NCI-H524 treated with DMSO at 0.1 percent for 48 hours (cell line): ENCODE results near the gene UBE2F.
"Not testable (repeated sequence)": the region's sequence is repeated elsewhere in the genome, so short reads cannot be mapped to it uniquely, and the experiment has no call there.

Source experiments
- DNase-seq: peaks from one replicate; lab custom pipeline; 2025; lab: John Stamatoyannopoulos, UW

UBE2F gene

DNA sequence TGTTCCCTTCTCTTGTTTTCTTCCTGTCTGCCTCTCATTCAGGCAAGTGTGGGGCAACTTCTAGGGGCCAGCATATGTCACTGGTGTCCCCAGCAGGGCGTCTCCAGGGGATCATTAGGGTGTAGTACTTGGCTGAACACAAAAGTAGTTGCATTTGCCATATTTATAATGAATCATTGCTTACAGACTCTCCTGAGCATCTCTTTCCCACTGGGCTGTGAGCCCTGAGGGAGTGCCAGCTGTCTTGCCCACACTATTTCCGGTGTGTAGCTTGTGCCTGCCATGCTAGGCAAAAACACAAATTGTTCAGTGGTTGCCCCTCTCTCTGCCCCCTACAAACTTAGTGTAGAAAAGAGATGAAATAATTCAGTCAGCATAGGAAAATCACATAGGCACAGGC is 53.1 kb downstream of the UBE2F start:
- DNase-seq = no peak

- no peak for DNase-seq
These were observed 54.0 kb downstream of the UBE2F start for GRCh38 chr2:238020816-238021215.

DNA sequence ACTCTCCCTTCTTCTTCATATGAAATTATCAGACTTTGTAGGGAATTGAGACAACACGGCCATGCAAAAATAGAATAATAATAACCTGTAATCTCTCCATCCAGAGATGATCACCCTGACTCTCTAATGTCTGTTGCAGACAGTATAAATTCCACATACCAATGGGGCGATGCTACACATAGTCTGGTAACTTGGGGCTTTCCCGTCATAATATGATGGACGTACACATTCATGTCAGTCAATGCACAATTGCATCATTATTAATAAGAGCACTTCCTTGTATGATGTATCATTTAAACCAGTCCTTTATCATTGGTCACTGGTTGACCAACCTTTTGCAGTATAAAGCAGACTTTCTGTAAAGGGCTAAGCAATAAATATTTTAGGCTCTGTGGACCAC is 54.5 kb downstream of the UBE2F start:
- DNase-seq = no peak

- no peak for DNase-seq
These were observed 55.9 kb downstream of the UBE2F start for GRCh38 chr2:238022594-238023157.

DNA sequence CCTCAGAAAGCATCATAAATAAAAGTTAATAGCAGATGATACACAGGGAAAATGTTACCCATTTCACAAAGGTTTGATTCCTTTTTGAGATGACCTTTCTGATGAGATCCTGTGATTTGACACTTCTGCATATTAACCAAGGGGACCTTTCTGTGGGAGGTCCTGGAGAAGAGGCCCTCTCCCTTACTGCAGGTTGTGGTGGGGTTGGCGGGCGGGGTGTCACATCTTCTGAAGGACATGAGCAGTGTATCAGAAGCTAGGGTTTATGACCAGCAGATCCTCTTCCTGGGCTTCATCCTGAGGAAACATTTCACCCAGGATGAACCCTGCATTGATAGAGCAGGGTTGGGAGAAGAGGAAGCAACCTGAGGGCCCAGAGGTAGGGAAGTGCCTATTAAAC is 56.8 kb downstream of the UBE2F start:
- DNase-seq = no peak

DNA sequence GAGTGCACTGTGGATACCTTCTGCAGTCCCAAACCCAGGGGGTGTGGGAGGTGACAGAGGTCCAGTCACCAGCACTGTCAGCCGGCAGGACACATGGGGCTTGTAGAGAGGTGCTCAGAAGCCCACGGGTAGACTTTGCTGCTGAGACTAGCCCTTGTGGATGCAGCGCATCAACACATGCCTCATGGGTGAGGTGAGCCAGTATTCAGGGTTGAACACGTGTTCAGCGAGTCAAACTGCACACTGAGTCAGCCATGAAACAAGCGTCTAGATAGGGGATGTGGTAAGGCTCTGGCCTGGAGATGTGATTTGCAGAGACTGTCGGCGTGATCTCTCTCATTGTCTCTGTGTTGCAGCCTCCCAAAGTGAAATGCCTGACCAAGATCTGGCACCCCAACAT is 58.2 kb downstream of the UBE2F start:
- no peak for DNase-seq

GRCh38 chr2:238025741-238026360 is 59.0 kb downstream of the UBE2F start:
- no peak for DNase-seq

DNA sequence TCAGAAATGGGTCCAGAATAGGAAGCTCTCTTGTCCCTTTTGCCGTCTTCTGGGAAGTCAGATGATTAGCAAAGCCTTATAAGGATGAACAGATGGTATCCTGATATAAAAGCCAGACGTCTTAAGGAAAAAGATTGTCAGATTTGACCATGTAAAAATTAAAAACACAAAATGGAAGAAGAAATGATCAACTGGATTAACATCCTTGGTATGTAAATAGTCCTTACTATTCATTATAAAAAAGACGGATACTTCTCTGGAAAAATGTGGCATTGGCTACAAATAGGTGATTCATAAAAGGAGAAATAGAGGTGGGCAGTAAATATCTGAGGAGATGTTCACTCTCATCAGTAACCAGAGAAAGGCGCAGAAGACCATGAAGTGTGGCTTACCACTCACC is 60.2 kb downstream of the UBE2F start:
- no peak for DNase-seq

DNA sequence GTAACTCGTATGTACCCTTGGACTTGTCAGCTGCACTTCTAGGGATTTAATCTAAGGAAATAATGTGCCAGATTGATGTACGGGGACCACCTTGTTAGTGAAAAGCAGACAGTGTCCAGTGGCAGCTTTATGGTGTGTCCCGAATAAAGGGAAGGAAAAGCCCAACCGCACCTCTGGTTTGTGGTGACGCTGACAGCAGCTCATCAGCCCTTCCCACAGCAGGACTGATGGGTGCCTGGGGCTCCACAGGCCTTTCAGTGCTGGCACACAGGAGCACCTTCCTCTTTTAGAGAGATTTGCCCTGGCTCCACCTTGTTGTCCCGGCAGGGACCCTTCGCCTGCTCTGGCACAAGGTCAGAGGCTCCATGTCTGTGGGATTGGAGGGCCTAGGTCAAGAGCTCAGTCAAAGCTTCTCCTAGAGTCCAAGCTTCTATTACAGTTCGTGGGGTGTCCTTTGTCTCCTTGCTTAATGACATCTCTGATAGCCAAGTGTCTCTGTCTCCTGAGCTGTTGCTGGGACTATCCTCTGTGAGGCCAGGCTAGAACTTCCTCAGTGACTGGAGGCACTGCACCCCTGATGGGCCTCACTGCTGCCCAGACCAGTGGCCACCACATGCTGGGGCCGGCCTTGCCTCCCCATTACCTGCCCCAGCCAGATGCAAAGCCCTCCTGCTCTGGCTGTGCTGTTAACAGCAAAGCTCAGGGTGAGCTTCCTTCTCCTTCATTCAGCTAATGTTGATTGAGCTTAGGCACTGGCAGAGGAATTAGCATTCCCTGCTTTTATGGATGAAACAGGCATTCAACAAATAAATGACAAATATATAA is 61.0 kb downstream of the UBE2F start:
- no peak for DNase-seq

DNA sequence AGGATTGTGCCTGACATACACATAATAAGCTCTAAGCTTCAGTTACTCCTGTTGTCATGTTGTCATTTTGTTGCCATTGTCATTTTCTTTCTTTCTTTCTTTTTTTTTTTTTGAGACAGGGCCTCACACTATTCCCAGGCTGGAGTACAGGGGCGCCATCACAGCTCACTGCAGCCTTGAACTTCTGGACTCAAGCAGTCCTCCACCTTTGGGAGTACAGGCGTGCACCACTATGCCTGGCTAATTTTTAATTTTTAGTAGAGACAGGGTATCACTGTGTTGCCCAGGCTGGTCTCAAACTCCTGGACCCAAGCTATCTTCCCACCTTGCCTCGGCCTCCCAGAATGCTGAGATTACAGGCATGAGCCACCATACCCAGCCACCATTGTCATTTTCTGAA is 63.0 kb downstream of the UBE2F start:
- DNase-seq = no peak

DNA sequence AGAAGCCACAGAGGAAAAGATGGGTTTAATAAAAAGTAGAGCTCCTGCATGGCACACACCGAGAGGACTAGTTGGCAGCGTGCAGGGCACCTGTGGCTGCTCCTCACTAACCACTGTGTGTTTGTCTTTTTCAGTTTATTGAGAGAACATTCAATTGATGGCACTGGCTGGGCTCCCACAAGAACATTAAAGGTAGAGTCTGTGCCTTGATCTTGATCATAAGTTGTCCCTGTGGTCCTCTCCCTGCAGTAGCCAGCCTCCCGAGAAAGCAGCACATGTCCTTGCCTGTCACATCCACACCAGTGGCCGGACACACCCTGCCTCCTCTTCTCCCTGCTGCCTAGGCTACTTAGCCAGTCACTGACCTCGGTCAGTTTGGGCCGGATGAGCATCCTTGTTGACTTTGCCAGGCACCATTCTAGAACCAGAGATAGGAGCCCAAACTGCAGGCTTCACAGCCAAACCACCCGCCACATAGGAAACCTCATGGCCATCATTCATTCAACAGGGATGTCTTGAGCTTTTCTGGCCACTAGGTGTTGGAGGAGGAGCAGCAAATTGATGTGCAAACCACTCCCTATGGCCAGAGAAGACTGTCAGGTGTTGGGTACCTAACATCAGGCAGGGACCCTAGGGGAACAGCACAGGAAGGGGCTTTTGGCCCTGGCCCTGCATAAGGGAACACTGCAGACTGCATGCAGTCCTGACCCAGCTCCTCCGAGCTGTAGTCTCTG is 63.8 kb downstream of the UBE2F start:
- DNase-seq = no peak

DNA sequence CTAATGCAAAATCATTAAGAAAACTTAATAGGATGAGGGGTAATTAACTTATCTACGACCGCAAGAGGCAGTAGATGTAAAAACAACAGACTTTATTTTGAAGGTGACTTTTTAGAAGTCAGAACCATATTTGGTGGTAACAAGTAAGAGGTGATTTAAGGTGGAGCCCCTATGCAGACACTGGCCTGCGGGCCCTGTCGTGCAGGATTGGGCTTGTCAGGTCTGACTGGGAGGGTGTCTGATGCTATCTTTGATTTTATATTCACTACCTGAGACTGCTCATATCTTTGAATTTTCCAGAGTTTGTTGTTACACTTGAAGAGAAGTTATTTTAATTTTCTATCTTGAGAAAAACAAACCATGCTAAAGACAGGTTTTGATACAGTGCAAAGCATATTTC is 64.9 kb downstream of the UBE2F start:
- DNase-seq = no peak

- no peak for DNase-seq
These were observed 66.0 kb downstream of the UBE2F start for GRCh38 chr2:238032755-238033337.

DNA sequence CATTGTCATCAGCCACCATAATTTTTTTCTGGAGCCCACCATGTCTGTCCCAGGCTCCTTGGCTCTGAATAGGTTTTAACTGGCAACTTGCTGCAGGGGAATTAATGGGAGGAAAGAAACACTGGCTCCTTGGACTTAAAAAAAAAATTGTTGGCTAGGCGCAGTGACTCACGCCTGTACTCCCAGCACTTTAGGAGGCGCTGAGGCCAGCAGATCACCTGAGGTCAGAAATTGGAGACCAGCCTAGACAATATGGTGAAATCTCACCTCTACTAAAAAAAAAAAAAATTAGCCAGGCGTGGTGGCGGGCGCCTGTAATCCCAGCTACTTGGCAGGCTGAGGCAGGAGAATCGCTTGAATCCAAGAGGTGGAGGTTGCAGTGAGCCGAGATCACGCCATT is 67.2 kb downstream of the UBE2F start:
- not testable (repeated sequence) for DNase-seq

GRCh38 chr2:238038203-238038602 is 71.4 kb downstream of the UBE2F start:
- no peak for DNase-seq

DNA sequence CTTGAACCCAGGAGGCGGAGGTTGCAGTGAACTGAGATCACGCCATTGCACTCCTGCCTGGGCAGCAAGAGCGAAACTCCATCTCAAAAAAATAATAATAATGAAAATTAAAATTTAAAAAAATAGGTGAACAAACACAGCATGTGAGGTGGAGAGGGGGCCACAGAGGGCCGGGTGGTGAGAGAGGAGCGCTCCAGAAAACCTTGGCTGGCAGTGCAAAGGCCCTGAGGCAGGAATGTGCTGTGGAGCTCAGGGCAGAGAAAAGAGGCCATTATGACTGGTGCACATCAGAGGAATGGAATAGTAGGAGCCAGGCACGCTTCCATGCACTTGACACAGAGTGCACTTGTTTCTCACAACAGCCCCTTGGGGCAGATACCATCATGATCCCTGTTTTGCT is 72.3 kb downstream of the UBE2F start:
- no peak for DNase-seq

- DNase-seq = no peak
These were observed 73.2 kb downstream of the UBE2F start for GRCh38 chr2:238039985-238040384.

DNA sequence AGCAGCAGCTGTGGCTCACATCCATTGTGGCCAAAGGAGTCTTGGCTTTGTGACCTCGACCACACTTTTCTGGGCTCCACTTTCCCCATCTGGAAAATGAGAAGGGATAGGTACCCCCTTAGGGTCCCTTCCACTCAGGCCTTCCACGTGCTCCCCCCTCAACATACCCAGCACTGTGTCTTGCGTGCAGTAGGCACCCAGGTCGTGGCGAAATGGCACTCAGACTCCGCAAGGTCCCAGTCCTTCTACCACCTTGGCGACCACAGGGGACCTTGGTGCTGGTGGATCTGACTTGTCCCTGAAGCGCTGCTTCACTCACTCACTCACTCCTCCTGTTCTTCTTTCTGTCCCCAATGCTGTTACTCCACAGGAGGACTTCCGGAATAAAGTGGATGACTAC is 74.1 kb downstream of the UBE2F start:
- DNase-seq = no peak

DNA sequence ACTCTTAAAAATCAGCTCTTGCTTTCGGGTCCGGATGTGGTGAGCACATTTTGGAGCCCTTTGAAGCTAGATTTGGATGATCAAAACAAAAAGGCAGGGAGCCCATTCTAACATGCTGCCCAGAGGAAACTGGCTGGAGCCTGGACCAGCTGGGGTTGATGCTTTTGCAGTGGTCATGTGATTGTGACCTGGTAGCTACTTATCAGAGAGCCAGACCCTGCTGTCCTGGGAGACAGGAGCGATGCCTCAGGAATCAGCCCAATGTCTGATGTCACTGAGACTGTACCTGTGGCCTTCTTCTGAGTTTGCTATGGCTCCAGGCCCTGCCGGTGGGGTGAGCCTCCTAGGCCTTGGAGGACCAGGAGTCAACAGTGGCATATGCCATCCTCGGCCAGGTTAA is 75.3 kb downstream of the UBE2F start:
- no peak for DNase-seq

GRCh38 chr2:238042849-238043584 is 76.2 kb downstream of the UBE2F start:
- no peak for DNase-seq

DNA sequence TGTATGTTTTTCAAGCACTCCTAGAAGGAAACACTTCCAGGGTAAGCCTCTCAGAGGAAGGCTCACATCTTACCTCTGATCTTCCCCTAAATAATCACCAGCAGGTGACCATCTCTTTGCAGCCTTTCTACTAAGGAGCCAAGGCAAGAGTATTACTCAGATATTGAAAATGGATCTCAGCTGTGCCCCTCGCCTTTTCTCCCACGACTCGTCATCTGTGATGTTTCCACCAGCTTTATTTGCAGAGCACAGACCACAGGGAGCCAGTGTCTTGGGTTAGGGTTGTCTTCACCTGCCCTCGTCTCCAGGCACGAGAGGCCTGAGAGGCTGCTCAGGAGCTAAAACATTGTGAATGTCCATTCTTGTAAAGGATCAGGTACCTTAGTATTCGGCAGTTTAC is 77.0 kb downstream of the UBE2F start:
- DNase-seq = no peak

- DNase-seq = no peak
These were observed 78.8 kb downstream of the UBE2F start for GRCh38 chr2:238045575-238045974.
